CD8-positive, alpha-beta memory T cell (primary cell): ENCODE results near the gene TSPAN7. TPM values are rescaled to one million over a fixed set of nuclear protein-coding genes. Genes with fewer than 3 reads are reported as not detected.

ENCODE experiments used
- CTCF ChIA-PET: fragments of 350-600 bp; sonication (Branson Sonifier 250); formaldehyde crosslinking; loops from one replicate; lab custom pipeline; 2021; ENCODE audit warnings: antibody characterized with exemption; lab: Charles Lee
- POLR2A ChIA-PET: fragments of 350-600 bp; sonication (Branson Sonifier 250); formaldehyde crosslinking; loops from one replicate; lab custom pipeline; 2021; ENCODE audit warnings: antibody characterized with exemption; lab: Charles Lee
- DNase-seq, 5 donors: peaks; one replicate each; pipeline versions ENCODE4 v3.0.0 to v3.0.0-alpha.2; 2020 to 2022; ENCODE audit warnings: mixed read lengths in 1 of 5
- H3K27ac ChIP-seq: one replicate; pipeline ENCODE4 v1.7.0; 2013; ENCODE audit warnings: low read depth, mild to moderate bottlenecking, low read length, moderate library complexity
- H3K27me3 ChIP-seq: 2 replicates; pipeline ENCODE4 v1.7.0; 2013; ENCODE audit warnings: low read length, mild to moderate bottlenecking; ENCODE audit not compliant: insufficient read depth, poor library complexity, severe bottlenecking
- H3K36me3 ChIP-seq: 2 replicates; pipeline ENCODE4 v1.7.0; 2013; ENCODE audit warnings: mild to moderate bottlenecking, low read length, moderate library complexity; ENCODE audit not compliant: insufficient read depth
- H3K4me1 ChIP-seq: 2 replicates; pipeline ENCODE4 v1.7.0; 2013; ENCODE audit warnings: mild to moderate bottlenecking, low read length, moderate library complexity; ENCODE audit not compliant: insufficient read depth
- H3K4me3 ChIP-seq: 2 replicates; pipeline ENCODE4 v1.7.0; 2013; ENCODE audit warnings: mild to moderate bottlenecking, low read length
- H3K9me3 ChIP-seq: 2 replicates; pipeline ENCODE4 v1.7.0; 2013; ENCODE audit warnings: mild to moderate bottlenecking, low read length
- H3K27ac Mint-ChIP-seq, 8 donors: one replicate each; pipeline ENCODE4 v1.8.0; 2020 to 2021; ENCODE audit warnings: mixed read lengths in 8 of 8, mild to moderate bottlenecking in 6 of 8, inconsistent platforms in 3 of 8, moderate library complexity in 3 of 8
- H3K27me3 Mint-ChIP-seq, 2 donors: one replicate each; pipeline ENCODE4 v1.8.0; 2020 to 2021; ENCODE audit warnings: mixed read lengths in 2 of 2, mild to moderate bottlenecking in 1 of 2, moderate library complexity in 1 of 2
- H3K36me3 Mint-ChIP-seq, 3 donors: one replicate each; pipeline ENCODE4 v1.8.0; 2020 to 2021; ENCODE audit warnings: mixed read lengths in 3 of 3, inconsistent platforms in 1 of 3, mild to moderate bottlenecking in 1 of 3
- H3K4me1 Mint-ChIP-seq, 3 donors: one replicate each; pipeline ENCODE4 v1.8.0; 2020 to 2021; ENCODE audit warnings: mixed read lengths in 3 of 3, inconsistent platforms in 1 of 3, mild to moderate bottlenecking in 1 of 3
- H3K4me3 Mint-ChIP-seq, 7 donors: one replicate each; pipeline ENCODE4 v1.8.0; 2020 to 2021; ENCODE audit warnings: mixed read lengths in 7 of 7, mild to moderate bottlenecking in 6 of 7, moderate library complexity in 4 of 7, inconsistent platforms in 2 of 7
- H3K9me3 Mint-ChIP-seq, 5 donors: one replicate each; pipeline ENCODE4 v1.8.0; 2020 to 2022; ENCODE audit warnings: mixed read lengths in 5 of 5, mild to moderate bottlenecking in 3 of 5, moderate library complexity in 2 of 5, inconsistent platforms in 1 of 5
- polyA plus RNA-seq: library from polyadenylated mRNA; unstranded; fragments of 300-500 nt; fragmentation: Illumina TruSeq; gene quantifications from one replicate; pipeline ENCODE4 v1.2.3, GENCODE V29; 2021
- total RNA-seq, 2 experiments: library from RNA; stranded (reverse); gene quantifications; one replicate each; pipeline ENCODE4 v1.2.3, GENCODE V29; 2021

Gene TSPAN7
- total and polyA plus RNA-seq, 3 experiments from 2014 or later, result 0.18 to 0.22 TPM; not detected in 1

- Mint-ChIP-seq H3K27ac (no peak overlapping the region), H3K4me1 (no peaks in the 10 kb centered on the region), H3K4me3 (no peak overlapping the region), H3K9me3 (no peaks in the 10 kb centered on the region), H3K36me3 (no peaks in the 10 kb centered on the region), H3K27me3 (peaks cover 4 to 9% of the 10 kb centered on the region in 2 donors)
- DNase-seq, result no peak
- POLR2A ChIA-PET, result no interaction called here
- Histone ChIP-seq H3K36me3 (no peaks in the 10 kb centered on the region), H3K27me3 (no peaks in the 10 kb centered on the region), H3K4me1 (no peaks in the 10 kb centered on the region), H3K27ac (no peak overlapping the region), H3K4me3 (no peak overlapping the region), H3K9me3 (no peaks in the 10 kb centered on the region)
- CTCF ChIA-PET, result no interaction called here
These were observed 9.7 kb downstream of the TSPAN7 start for GRCh38 chrX:38571058-38571457.

DNA sequence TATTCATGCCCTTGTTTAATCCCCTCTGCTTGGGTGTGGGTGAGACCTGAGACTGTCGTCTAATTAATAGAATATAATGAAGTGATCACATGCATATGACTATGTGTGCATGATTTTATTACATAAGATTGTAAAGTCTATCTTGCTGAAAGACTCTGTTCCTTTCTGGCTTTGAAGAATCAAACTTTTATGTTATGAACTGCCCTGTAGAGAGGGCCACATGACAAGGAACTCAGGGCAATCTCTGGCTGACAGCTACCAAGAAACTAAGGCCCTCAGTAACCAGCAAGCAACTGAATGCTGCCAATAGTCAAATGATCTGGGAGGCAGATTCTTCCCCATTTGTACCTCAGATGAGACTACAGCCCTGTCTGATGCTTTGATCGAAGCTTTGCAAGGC is 13.5 kb downstream of the TSPAN7 start:
- ChIA-PET CTCF (no interaction called here), POLR2A (no interaction called here)
- Histone ChIP-seq H3K36me3 (no peaks in the 10 kb centered on the region), H3K27me3 (no peaks in the 10 kb centered on the region), H3K4me1 (no peaks in the 10 kb centered on the region), H3K9me3 (no peaks in the 10 kb centered on the region), H3K27ac (no peak overlapping the region), H3K4me3 (no peak overlapping the region)
- H3K27ac Mint-ChIP-seq, result no peak overlapping the region
- no peak for DNase-seq
- peaks cover 0 to 2% (median 0%) of the 10 kb centered on the region in 5 donors for H3K9me3 Mint-ChIP-seq
- H3K4me1 Mint-ChIP-seq, result no peaks in the 10 kb centered on the region
- H3K4me3 Mint-ChIP-seq, result no peak overlapping the region
- H3K36me3 Mint-ChIP-seq, result no peaks in the 10 kb centered on the region
- H3K27me3 Mint-ChIP-seq, result peaks cover 7 to 9% of the 10 kb centered on the region in 2 donors

GRCh38 chrX:38575888-38576287 is 14.5 kb downstream of the TSPAN7 start:
- Histone ChIP-seq H3K4me3 (no peak overlapping the region), H3K27me3 (no peaks in the 10 kb centered on the region), H3K9me3 (no peaks in the 10 kb centered on the region), H3K27ac (no peak overlapping the region), H3K4me1 (no peaks in the 10 kb centered on the region), H3K36me3 (no peaks in the 10 kb centered on the region)
- POLR2A ChIA-PET, result no interaction called here
- DNase-seq, result no peak
- H3K27ac Mint-ChIP-seq, result no peak overlapping the region
- H3K27me3 Mint-ChIP-seq, result peaks cover 6 to 7% of the 10 kb centered on the region in 2 donors
- no peaks in the 10 kb centered on the region for H3K4me1 Mint-ChIP-seq
- no peak overlapping the region for H3K4me3 Mint-ChIP-seq
- peaks cover 0 to 2% (median 0%) of the 10 kb centered on the region in 5 donors for H3K9me3 Mint-ChIP-seq
- no peaks in the 10 kb centered on the region for H3K36me3 Mint-ChIP-seq
- CTCF ChIA-PET, result no interaction called here

GRCh38 chrX:38577738-38578137 is 16.4 kb downstream of the TSPAN7 start:
- Histone ChIP-seq H3K27ac (no peak overlapping the region), H3K9me3 (no peaks in the 10 kb centered on the region), H3K4me1 (no peaks in the 10 kb centered on the region), H3K36me3 (no peaks in the 10 kb centered on the region), H3K4me3 (no peak overlapping the region), H3K27me3 (no peaks in the 10 kb centered on the region)
- Mint-ChIP-seq H3K27ac (no peak overlapping the region), H3K36me3 (no peaks in the 10 kb centered on the region), H3K4me1 (no peaks in the 10 kb centered on the region), H3K27me3 (peaks cover 0 to 7% of the 10 kb centered on the region in 2 donors), H3K9me3 (peaks cover 0 to 2% (median 0%) of the 10 kb centered on the region in 5 donors), H3K4me3 (no peak overlapping the region)
- ChIA-PET POLR2A (no interaction called here), CTCF (no interaction called here)
- no peak for DNase-seq

- Mint-ChIP-seq H3K27me3 (peaks cover 0 to 7% of the 10 kb centered on the region in 2 donors), H3K9me3 (peaks cover 0 to 2% (median 0%) of the 10 kb centered on the region in 5 donors)
- no peak overlapping the region for H3K4me3 ChIP-seq
These were observed 16.8 kb downstream of the TSPAN7 start for GRCh38 chrX:38578167-38578566.

DNA sequence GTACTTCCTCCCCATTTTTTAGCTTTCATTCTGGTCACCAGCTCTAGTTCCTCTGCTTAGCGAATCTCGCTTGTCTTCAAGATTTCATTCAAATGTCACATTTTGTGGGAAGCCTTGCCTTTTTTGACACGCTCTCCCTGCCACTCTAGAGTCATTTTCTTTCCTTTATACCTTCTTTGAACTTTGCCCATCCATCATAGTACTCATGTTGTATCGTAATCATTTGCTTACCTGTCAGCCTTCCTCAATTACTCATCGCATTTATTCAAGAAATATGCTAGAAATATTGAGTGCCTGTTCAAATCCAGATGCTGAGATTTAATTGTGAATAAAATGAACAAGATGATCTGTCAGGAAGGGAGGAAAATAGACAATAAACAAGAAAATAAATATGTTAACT is 21.8 kb downstream of the TSPAN7 start:
- ChIA-PET CTCF (no interaction called here), POLR2A (no interaction called here)
- no peak overlapping the region for H3K27ac ChIP-seq
- Mint-ChIP-seq H3K27me3 (peaks cover 0 to 9% of the 10 kb centered on the region in 2 donors), H3K4me3 (no peak overlapping the region), H3K4me1 (no peaks in the 10 kb centered on the region), H3K27ac (no peak overlapping the region), H3K9me3 (no peaks in the 10 kb centered on the region), H3K36me3 (no peaks in the 10 kb centered on the region)
- DNase-seq, result no peak
- H3K27me3 ChIP-seq, result no peaks in the 10 kb centered on the region
- H3K9me3 ChIP-seq, result no peaks in the 10 kb centered on the region
- H3K4me3 ChIP-seq, result no peak overlapping the region
- no peaks in the 10 kb centered on the region for H3K36me3 ChIP-seq
- H3K4me1 ChIP-seq, result no peaks in the 10 kb centered on the region

More at GRCh38 chrX:38578167-38578566, 16.8 kb downstream of the TSPAN7 start:
- H3K27ac ChIP-seq, result no peak overlapping the region
- H3K27ac Mint-ChIP-seq, result no peak overlapping the region
- no peak overlapping the region for H3K4me3 Mint-ChIP-seq
- no peaks in the 10 kb centered on the region for H3K9me3 ChIP-seq
- H3K4me1 ChIP-seq, result no peaks in the 10 kb centered on the region
- H3K27me3 ChIP-seq, result no peaks in the 10 kb centered on the region
- ChIA-PET CTCF (no interaction called here), POLR2A (no interaction called here)
- H3K4me1 Mint-ChIP-seq, result no peaks in the 10 kb centered on the region
- H3K36me3 ChIP-seq, result no peaks in the 10 kb centered on the region
- DNase-seq, result no peak
- no peaks in the 10 kb centered on the region for H3K36me3 Mint-ChIP-seq

DNA sequence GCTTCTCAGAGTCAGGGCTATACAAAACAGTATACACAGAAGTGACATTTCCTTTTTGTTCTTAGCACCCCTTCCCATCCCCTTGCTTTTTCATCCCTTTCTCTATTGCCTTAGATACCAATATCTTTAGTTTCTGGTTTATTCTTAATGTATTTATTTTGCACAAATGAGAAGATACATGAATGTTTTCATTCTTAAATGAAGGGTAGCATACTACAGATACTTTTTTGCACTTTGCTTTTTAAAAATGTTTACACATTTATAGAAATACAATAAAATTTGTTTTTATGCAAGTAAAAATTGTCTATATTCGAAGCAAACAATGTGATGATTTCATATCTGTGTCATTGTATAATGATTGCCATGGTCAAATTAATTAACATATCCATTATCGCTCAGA is 33.1 kb downstream of the TSPAN7 start:
- H3K27ac Mint-ChIP-seq, result no peak overlapping the region
- Histone ChIP-seq H3K27ac (no peak overlapping the region), H3K36me3 (no peaks in the 10 kb centered on the region), H3K4me3 (no peak overlapping the region), H3K27me3 (no peaks in the 10 kb centered on the region), H3K9me3 (no peaks in the 10 kb centered on the region), H3K4me1 (no peaks in the 10 kb centered on the region)
- peaks cover 0 to 3% (median 0%) of the 10 kb centered on the region in 3 donors for H3K36me3 Mint-ChIP-seq
- H3K9me3 Mint-ChIP-seq, result peaks cover 0 to 4% (median 1%) of the 10 kb centered on the region in 5 donors
- H3K4me1 Mint-ChIP-seq, result no peaks in the 10 kb centered on the region
- CTCF ChIA-PET, result no interaction called here
- H3K4me3 Mint-ChIP-seq, result no peak overlapping the region
- no peak for DNase-seq
- POLR2A ChIA-PET, result no interaction called here
- peaks cover 14 to 20% of the 10 kb centered on the region in 2 donors for H3K27me3 Mint-ChIP-seq

DNA sequence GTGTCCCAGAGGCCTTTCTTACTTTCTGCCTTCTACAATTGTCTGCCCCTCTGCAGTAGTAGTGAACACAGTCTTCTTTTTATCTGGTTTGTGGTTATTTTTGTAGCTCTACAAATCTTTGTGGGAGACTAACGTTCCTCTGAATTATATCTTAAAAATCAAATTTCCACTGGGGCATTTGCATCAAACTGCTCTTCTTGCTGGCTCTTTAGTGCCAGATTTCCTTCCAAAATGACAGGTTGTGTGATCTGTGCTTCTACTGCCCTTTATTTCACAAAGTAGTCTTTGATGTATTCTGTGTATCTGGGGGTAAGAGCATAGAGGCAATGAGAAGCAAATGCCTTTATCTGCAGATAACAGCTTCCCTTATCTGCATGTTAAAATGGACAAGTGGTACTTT is 34.5 kb downstream of the TSPAN7 start:
- H3K4me3 Mint-ChIP-seq, result no peak overlapping the region
- H3K9me3 ChIP-seq, result no peaks in the 10 kb centered on the region
- no peaks in the 10 kb centered on the region for H3K4me1 Mint-ChIP-seq
- no peaks in the 10 kb centered on the region for H3K36me3 ChIP-seq
- no peaks in the 10 kb centered on the region for H3K27me3 ChIP-seq
- no peak for DNase-seq
- peaks cover 17 to 26% of the 10 kb centered on the region in 2 donors for H3K27me3 Mint-ChIP-seq
- peaks cover 0 to 3% (median 0%) of the 10 kb centered on the region in 3 donors for H3K36me3 Mint-ChIP-seq
- CTCF ChIA-PET, result no interaction called here
- H3K4me3 ChIP-seq, result no peak overlapping the region
- H3K27ac ChIP-seq, result no peak overlapping the region
- no peak overlapping the region for H3K27ac Mint-ChIP-seq
- H3K4me1 ChIP-seq, result no peaks in the 10 kb centered on the region
- POLR2A ChIA-PET, result no interaction called here
- H3K9me3 Mint-ChIP-seq, result peaks cover 0 to 4% (median 1%) of the 10 kb centered on the region in 5 donors
